Activated T-helper 1 cell treated with Interleukin-2 at 50 U/mL for 16 hours (primary cell): ENCODE results near the gene SIPA1L2.

ENCODE experiments used
- DNase-seq: peaks from one replicate; pipeline ENCODE4 v3.0.0-alpha.2; 2020; ENCODE audit warnings: low read depth

The SIPA1L2 gene, protein sequence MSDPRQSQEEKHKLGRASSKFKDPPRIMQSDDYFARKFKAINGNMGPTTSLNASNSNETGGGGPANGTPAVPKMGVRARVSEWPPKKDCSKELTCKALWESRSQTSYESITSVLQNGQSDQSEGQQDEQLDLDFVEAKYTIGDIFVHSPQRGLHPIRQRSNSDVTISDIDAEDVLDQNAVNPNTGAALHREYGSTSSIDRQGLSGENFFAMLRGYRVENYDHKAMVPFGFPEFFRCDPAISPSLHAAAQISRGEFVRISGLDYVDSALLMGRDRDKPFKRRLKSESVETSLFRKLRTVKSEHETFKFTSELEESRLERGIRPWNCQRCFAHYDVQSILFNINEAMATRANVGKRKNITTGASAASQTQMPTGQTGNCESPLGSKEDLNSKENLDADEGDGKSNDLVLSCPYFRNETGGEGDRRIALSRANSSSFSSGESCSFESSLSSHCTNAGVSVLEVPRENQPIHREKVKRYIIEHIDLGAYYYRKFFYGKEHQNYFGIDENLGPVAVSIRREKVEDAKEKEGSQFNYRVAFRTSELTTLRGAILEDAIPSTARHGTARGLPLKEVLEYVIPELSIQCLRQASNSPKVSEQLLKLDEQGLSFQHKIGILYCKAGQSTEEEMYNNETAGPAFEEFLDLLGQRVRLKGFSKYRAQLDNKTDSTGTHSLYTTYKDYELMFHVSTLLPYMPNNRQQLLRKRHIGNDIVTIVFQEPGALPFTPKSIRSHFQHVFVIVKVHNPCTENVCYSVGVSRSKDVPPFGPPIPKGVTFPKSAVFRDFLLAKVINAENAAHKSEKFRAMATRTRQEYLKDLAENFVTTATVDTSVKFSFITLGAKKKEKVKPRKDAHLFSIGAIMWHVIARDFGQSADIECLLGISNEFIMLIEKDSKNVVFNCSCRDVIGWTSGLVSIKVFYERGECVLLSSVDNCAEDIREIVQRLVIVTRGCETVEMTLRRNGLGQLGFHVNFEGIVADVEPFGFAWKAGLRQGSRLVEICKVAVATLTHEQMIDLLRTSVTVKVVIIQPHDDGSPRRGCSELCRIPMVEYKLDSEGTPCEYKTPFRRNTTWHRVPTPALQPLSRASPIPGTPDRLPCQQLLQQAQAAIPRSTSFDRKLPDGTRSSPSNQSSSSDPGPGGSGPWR (N-terminal part only)

DNA sequence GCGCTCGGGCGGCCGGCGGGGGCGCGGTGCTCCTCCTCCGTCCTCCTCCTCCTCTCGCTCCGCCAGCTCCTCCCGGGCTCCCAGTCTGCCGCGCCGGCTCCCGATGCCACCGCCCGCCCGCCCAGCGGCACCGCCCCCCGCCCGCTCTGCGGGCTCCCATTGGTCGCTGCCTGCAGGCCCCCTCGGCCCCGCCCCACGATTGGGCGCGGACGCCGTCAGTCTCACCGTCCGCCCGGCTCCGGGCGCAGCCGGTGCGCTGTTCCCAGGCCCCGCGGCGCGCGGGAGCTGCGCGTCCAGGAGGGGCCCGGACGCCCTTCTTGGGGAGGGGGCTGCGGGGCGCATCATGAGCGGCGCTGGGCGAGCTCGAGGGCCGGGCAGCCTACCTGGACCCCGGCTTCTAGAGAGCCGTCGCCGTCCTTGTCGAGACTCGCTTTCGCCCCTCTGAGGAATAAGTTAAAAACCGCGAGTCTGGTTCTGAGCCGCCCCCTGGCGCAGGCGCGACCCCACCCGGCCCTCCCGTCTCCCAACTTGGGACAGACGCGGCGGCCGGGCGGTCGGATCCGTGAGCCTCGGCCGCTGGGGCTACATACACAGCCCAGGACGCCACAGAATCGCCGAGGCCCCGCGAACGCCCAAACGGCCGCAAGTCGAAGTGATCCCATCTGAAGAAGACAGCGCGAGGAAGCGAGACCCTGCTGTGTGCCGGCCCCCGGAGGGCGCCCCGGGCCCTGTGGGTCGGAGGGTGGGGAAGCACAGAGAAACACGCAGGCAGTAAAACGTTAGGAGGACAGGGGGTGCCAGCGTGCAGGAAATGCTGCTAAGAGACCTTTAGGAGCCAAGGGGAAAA is at the start of gene SIPA1L2:
Gene SIPA1L2, minus strand, starts transcription at position 87 of the 847 bp plus-strand sequence. CDS start 114,794 bp downstream, outside the sequence.
- DNase-seq: peak; percentile 79

DNA sequence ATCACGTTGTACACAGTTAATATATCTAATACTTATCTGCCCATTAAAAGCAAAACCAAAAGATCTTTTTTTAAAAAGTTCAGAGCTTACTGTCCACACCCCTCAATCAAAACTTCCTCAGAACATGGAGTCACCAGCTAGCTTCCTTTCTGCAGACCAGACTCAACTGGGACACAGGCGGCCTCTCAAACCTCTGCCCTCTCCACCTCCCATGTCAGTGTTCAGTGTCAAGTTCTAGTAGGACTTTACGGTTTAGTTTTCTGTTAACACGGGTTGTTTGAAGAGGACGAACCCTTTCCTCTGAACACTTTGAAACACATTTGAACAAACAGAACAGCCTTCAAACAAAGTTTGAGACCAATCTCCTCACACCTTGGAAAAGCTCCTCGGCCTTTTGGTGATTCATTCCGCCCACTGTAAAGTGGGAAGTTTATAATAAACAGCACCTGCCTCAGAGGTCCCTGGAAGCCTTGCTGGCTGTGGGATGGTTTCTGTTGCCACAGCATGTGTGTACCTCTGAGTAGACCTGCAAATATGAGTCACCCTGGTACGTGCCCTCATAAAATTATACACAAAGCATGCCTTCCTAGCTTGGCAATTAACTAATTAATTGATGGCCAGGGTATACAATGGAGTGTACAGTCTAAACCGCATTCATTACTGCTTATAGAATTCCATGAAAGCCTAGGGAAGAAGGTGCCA is 48.4 kb upstream of the SIPA1L2 start:
- DNase-seq: no peak

DNA sequence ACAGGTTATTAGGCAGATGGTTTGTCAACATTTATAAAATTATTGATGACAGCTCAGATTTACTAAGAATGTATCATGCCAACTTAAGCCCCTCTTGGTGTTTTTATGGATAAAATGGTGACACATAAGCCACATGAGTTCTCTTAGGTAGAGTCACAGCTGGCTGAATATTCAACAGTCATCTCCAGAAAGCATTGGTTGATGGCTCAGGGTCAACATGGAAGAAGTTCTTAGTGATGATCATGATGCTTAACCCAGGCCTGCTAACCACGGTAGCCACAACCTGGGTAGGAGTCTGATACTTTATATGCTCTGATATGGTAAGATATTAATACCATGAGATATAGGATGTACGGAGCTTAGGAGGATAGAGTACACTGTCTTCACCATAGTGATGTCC is 46.4 kb upstream of the SIPA1L2 start:
- DNase-seq: no peak

DNA sequence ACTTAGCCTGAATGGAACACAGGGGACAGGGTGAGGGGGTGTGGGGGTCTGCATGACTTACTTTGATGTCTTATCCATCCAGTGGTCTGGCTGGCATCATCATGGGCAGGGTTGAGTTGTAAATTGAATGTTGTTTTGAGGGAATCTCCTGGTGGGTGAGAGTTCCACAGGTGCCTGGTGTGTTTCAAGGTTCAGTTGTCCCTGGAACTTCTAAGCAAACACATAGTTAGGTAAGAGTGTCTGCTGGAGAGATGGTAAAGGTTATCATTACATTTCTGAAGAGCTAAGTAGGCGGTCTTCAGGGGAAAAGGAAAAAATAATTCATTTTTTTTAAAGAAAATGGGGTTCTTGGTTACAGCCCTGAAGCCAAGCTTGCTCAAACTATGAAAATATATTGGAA is 46.0 kb upstream of the SIPA1L2 start:
- DNase-seq: no peak

DNA sequence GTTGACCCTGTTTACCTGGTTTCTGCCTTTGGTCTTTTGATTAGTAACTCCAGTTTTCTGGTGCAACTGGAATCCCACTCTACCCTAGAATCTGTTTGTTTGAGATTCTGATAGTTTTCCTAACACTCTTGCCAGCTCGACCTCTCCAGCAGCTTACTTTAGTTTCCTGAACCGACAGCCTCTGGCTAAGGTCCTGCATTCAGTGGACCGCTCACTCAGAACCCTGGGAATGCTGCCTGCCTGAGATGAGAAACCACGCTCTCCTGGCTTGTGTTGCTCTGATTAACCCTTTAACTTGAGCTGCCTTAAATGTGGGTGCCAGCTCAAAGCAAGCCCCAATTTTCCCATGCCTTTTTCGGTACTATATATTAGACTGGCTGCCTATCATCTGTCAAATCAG is 45.3 kb upstream of the SIPA1L2 start:
- DNase-seq: no peak

DNA sequence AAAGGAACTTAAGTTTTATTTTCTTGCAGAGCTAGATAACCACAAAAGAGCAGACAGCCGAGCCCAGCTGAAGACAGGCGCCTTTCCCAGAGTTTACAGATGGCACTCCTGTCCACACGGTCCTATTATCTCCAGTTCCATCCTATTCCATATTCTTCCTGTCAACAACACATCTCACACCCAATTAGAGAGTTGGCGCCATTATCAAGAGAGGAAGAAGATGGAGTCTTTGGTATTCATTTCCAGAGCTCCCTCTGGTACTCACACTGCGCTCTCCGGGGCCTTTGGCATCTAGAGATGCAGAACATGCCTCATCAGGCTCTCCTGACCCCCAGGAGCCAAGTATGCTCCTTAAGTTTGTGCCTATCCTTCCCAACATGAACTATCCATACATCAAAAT is 43.3 kb upstream of the SIPA1L2 start:
- no peak for DNase-seq

DNA sequence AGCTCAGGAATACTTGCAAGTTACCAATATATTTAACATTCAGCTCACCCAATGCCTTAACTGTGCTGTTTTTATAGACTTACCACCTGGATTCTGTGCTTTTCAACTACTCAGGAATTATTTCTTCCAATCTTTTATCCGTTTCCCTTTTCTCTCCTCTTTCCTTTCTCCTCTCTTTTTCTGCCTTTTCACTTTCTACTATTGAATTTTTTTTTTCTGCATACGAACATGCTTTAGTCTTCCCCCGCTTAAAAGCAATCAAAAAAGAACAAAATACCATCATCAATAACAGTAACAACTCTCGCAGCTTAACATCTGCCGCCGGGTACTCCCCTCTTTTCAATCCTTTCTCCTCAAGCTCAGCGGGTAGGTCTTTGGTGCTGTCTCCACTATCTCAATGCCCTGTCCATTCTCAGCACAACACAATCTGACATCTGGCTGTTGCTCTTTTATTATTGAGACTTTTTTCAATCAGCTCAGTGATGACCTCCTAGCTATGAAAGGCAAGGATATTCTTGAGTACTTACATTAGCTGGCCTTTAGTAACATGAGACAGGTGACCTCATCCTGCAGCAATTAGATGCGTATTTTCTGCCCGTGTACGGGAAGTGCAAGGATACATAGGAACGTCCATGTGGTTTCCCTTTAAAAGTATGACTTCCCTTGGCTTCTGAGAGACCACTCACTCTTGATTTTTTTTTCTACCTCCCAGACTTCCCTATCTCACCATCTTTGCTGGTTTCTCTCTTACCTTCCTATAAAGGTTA is 40.2 kb upstream of the SIPA1L2 start:
- DNase-seq: no peak

DNA sequence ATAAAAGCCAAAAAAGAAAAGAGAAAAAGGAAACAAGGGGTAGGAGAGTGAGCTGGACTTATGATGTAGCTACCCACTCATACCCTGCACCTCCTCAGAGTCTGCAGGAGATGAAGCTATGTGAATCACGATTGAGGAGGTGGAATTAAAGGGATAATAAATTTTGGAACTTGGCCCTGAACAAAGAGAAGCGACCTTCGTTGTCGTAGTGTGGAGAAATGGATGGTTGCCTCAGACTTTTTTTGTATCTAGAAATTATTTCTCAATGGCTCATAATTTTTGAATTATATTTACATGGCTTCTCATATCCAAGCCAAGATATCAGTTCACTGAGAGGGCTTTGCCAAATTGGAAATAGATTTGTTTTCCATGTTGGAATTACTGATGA is 37.8 kb upstream of the SIPA1L2 start:
- DNase-seq: no peak

DNA sequence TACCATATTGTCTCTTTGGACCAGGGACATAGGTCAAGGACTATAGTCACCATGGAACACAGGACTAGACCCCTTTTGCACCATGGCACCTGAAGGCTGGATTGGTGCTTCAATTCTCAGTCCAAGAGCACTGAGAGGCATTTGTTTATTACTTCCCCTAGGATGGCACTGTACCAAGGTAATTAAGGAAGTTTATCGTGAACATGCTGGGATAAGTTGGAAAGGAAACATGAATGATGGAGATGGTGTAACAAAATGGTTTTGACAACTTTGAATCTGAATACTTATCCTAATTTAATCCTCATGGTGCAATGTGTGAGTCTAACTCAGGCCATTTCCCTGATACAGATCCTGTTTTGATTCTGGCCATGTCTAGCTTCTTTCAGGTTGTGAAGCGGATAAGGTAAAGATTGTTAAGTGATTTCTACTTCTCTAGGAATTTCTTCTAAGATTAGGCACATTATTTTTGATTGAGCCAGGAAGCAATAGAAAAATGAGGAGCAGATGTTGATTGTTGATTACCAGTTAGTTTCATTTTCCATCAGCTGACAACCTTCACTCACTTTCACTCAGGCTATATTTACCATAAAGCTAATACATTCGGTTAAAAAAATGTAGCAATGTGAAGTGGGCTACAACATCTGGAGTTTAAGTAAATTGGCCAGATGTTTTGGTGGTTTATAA is 37.3 kb upstream of the SIPA1L2 start:
- DNase-seq: no peak

DNA sequence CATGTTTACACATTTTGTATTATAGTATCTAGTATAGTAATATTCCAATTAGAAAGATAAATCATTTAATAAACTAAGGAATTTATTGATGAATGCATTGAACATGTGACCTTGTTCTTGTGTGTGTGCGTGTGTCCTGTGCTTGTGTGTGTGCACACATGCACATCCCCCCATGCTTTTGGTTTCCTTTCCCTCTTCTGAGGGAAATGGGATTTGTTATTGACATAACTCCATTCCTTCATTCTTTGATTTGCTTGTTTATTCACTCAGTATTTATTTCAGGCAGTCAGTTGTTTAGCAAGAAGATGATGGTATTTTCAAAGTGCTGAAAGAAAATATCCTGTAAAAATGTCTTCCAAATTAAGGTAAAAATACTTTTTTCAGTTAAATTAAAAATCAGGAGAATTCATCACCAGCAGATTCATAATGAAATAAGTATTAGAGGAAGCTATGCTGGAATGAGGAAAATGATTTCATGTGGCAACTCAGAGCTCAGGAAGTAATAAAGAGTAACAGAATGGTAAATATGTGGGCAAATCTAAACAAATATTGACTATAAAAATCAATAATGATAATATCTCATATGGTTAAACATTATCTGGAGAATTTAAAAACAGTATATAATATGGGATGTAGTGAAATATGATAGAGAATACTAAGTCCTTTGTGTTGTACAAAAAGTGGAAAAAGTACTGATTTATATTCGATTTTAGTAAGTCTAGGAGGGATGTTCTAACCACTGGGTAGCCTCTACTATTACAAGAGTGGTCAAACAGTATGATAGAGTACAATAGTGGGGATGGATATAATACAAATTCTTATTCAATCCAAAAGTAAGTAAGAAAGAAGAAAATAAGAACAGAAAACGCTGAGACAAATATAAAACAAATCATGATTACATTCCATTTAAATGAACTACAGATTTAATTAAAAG is 35.2 kb upstream of the SIPA1L2 start:
- no peak for DNase-seq

DNA sequence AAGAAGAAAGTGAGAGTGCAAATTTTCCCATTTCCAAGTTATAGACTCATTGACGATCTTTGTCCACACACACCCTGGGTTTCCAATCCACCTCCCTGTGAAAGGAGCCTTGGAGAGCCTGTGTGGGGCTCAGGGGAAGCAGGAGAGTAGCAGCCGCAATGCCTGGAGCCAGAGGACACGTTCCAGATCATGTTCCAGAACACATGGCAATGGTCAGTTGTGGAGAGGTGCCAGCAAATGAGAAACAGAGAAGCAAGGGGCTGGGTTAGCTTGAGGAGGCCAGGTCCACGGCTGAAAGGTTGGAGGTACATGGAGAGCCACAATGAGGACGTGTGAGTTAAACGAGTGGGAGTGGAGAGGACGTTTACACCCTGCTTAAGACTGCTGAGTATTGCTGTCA is 33.0 kb upstream of the SIPA1L2 start:
- DNase-seq: no peak

DNA sequence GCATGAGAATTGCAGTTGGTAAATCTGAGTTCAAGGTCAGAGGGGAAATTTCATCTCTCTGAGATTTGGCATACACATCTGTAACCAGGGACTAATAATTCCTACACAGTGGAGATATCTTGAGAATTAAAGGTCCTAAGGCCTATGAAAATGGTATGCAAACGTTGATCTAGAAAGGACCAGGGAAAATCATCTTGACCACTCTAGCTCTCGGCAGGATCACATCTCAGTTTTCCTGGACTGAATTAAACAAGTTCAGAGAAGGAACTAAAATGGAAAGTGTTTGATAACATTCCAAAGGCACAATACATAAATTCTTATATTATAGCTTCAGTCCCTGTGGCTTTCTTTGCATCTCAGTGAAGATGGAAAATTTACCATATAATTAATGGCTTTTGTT is 28.5 kb upstream of the SIPA1L2 start:
- DNase-seq: no peak

DNA sequence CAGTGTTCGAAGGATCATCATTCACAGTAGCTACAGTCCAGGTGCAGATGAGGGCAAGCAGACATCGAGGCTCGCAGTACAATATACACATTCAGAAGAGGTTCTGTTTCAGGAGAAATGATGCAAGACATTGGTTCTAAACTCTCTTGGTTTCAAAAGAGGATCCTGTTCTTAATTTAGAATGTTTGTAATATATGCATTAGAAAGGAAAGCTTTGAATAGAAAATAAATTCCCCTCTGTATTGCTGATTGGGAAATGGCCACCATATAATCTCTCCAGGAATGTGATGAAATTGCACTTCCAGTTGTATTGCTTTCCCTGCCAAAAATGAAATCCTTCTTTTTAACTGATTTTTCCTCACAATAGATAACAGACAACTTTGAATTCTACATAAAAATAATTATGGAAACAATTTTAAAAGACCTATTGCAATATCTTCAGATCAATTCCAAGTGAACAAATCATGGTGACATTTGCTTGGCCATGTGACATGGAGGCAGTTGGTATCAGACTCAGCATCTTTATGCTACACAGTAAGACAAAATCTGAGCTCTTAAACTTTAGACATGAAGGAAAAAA is 27.6 kb upstream of the SIPA1L2 start:
- no peak for DNase-seq

DNA sequence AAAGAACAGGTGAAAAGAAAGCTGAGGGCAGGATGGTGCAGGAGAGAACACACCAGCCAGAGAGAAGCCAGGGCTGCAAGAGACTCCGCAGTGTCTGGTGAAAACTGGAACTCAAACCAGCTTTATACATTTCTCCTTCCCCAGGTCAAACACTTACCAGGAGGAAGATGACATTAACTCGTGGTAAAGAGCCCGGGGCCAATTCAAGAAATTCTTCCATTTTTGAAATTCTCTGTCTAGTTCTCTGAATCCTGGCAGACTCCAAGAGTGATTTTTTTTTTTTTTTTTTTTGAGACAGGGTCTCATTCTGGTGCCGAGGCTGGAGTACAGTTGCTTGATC is 25.8 kb upstream of the SIPA1L2 start:
- DNase-seq: no peak

DNA sequence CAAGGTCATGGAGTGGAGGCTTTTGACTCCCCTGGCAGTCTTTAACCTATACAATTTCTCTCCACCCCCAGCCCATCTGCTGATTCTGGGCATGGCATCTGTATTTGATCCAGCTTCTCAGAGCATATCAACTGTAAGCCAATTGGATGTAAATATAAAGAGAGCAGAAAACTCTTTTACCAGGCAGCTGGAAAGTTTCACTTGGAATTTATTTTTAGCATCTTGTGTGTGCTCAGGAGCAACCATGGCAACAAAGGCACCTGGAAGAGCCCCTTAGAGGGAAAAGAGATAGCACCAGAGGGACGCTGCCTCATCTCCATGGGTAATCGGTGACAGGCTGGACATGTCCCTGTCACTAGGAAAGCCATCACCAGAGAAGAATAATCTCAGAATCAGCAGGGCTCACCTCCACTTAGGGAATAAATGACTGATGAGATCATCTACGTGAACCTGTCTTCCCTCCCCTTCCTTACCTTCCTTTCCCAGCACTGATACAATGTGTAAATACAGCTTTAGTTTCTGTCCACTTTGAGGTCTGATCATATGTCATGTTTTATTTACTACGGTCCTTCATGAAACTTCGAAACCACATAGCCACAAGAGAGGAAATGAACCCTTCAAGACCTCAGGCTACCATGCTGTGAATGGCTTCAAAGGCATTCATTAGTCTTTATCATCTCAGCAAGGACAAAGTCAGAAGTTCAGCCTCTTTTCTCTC is 25.3 kb upstream of the SIPA1L2 start:
- DNase-seq: no peak

DNA sequence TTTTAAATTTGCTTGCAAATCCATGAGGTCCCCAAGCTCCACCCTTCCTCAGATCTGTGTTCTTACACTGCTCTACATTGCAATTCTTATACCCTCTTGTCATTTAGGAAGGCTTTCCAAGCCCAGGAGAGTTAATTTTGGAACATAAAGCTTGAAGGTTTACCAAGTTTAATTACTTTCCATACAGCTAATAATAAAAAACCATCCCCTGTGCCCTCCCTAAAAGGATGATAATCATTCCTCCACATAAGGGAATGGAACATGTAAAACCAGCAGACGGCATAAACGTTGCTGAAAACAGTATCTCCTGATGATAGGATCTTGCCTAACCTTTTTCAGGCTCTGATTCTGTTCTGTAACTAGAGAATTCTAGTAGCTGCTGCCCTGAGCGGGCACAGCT is 23.9 kb upstream of the SIPA1L2 start:
- no peak for DNase-seq

DNA sequence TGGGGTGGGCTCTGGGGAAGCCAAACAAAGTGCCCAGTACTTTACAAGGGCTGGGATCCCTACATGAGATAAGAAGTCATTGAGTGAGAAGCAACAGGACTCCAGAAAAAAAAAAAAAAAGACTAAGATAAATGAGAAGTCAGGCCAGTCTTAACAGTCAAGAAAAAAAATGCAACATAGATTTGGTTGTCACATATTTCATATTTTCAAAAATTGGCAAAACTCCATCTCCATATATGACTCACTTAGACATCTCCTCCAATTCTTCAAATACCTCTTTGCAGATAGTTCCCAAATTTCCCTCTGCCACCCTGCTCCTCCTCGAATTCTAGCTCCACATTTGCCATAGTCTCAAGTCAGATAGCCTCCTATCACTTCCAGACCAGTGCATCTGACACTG is 20.9 kb upstream of the SIPA1L2 start:
- DNase-seq: no peak

DNA sequence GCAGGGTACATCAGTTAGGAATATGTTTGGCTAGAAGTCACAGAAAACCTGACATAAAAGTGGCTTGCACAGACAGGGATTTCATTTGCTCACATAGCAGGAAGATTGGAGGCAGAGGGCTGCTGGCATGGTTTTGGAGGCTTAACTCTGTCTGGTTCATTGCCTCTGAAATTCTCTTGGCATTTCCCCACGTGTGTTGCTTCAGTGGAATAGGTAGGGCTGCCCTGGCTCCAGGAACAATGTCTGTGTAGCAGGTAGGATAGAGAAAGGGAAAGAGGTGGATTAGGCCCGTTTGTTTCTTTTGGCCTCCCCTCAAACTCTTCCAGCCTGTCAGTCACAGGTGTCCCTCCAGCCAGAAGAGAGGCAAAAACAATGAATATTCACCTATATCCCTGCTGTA is 20.5 kb upstream of the SIPA1L2 start:
- no peak for DNase-seq
